ENCODE data around the gene FAM53B. TPM values are rescaled to one million over a fixed set of nuclear protein-coding genes. Genes with fewer than 3 reads are reported as not detected.

The FAM53B gene
- total RNA-seq, 1 donor = 12.7 TPM

- Histone ChIP-seq H3K4me3 (ENCODE audit: insufficient read depth, low read length) (no peak overlapping the region), H2AFZ (ENCODE audit: low read length) (no peak overlapping the region), H3K36me3 (ENCODE audit: insufficient read depth, low read length) (peaks cover 9% of the 10 kb centered on the region), H3K9me3 (ENCODE audit: low read depth, low read length) (no peaks in the 10 kb centered on the region), H3K4me2 (ENCODE audit: insufficient read depth, low read length) (no peak overlapping the region), H3K79me2 (ENCODE audit: insufficient read depth, low read length) (peaks cover 2% of the 10 kb centered on the region), H3K27me3 (ENCODE audit: insufficient read depth, low read length) (no peaks in the 10 kb centered on the region), H3K4me1 (ENCODE audit: insufficient read depth, low read length) (no peaks in the 10 kb centered on the region), H3K27ac (ENCODE audit: low read depth, low read length) (no peak overlapping the region), H4K20me1 (ENCODE audit: insufficient read depth, low read length) (no peaks in the 10 kb centered on the region)
- no peak for TF ChIP-seq CTCF (IDR thresholded peaks at IDR 0.05; ENCODE audit: extremely low read depth, low read depth, low read length)
- DNase-seq (ENCODE audit: insufficient read length, low spot score, missing footprints) = peak; percentile 23
These were observed 49.5 kb downstream of the FAM53B start for GRCh38 chr10:124694481-124695220.

GRCh38 chr10:124693801-124694416 is 50.3 kb downstream of the FAM53B start:
- no peaks in the 10 kb centered on the region for H4K20me1 ChIP-seq (ENCODE audit: insufficient read depth, low read length)
- peaks cover 12% of the 10 kb centered on the region for H3K36me3 ChIP-seq (ENCODE audit: insufficient read depth, low read length)
- H3K4me1 ChIP-seq (ENCODE audit: insufficient read depth, low read length) = no peaks in the 10 kb centered on the region
- H3K4me3 ChIP-seq (ENCODE audit: insufficient read depth, low read length) = no peak overlapping the region
- no peak overlapping the region for H2AFZ ChIP-seq (ENCODE audit: low read length)
- H3K4me2 ChIP-seq (ENCODE audit: insufficient read depth, low read length) = no peak overlapping the region
- H3K9me3 ChIP-seq (ENCODE audit: low read depth, low read length) = no peaks in the 10 kb centered on the region
- H3K79me2 ChIP-seq (ENCODE audit: insufficient read depth, low read length) = peaks cover 2% of the 10 kb centered on the region
- no peaks in the 10 kb centered on the region for H3K27me3 ChIP-seq (ENCODE audit: insufficient read depth, low read length)
- no peak overlapping the region for H3K27ac ChIP-seq (ENCODE audit: low read depth, low read length)
- no peak for TF ChIP-seq CTCF (IDR thresholded peaks at IDR 0.05; ENCODE audit: extremely low read depth, low read depth, low read length)
- peak; percentile 81 for DNase-seq (ENCODE audit: insufficient read length, low spot score, missing footprints)

GRCh38 chr10:124693396-124693795 is 50.8 kb downstream of the FAM53B start:
- no peaks in the 10 kb centered on the region for H3K9me3 ChIP-seq (ENCODE audit: low read depth, low read length)
- H3K4me3 ChIP-seq (ENCODE audit: insufficient read depth, low read length) = no peak overlapping the region
- DNase-seq (ENCODE audit: insufficient read length, low spot score, missing footprints) = no peak
- H3K79me2 ChIP-seq (ENCODE audit: insufficient read depth, low read length) = no peaks in the 10 kb centered on the region
- no peak overlapping the region for H2AFZ ChIP-seq (ENCODE audit: low read length)
- H3K27ac ChIP-seq (ENCODE audit: low read depth, low read length) = no peak overlapping the region
- H3K36me3 ChIP-seq (ENCODE audit: insufficient read depth, low read length) = peaks cover 12% of the 10 kb centered on the region
- no peak for TF ChIP-seq CTCF (IDR thresholded peaks at IDR 0.05; ENCODE audit: extremely low read depth, low read depth, low read length)
- H3K4me1 ChIP-seq (ENCODE audit: insufficient read depth, low read length) = no peaks in the 10 kb centered on the region
- no peak overlapping the region for H3K4me2 ChIP-seq (ENCODE audit: insufficient read depth, low read length)
- no peaks in the 10 kb centered on the region for H3K27me3 ChIP-seq (ENCODE audit: insufficient read depth, low read length)
- H4K20me1 ChIP-seq (ENCODE audit: insufficient read depth, low read length) = no peaks in the 10 kb centered on the region

GRCh38 chr10:124692100-124692446 is 52.1 kb downstream of the FAM53B start:
- Histone ChIP-seq H3K27me3 (ENCODE audit: insufficient read depth, low read length) (no peaks in the 10 kb centered on the region), H3K4me1 (ENCODE audit: insufficient read depth, low read length) (no peaks in the 10 kb centered on the region), H3K4me3 (ENCODE audit: insufficient read depth, low read length) (no peak overlapping the region), H3K4me2 (ENCODE audit: insufficient read depth, low read length) (no peak overlapping the region), H3K27ac (ENCODE audit: low read depth, low read length) (no peak overlapping the region), H3K9me3 (ENCODE audit: low read depth, low read length) (no peaks in the 10 kb centered on the region), H2AFZ (ENCODE audit: low read length) (no peak overlapping the region), H3K79me2 (ENCODE audit: insufficient read depth, low read length) (no peaks in the 10 kb centered on the region), H3K36me3 (ENCODE audit: insufficient read depth, low read length) (peaks cover 12% of the 10 kb centered on the region), H4K20me1 (ENCODE audit: insufficient read depth, low read length) (no peaks in the 10 kb centered on the region)
- DNase-seq (ENCODE audit: insufficient read length, low spot score, missing footprints) = peak; percentile 45
- TF ChIP-seq CTCF (IDR thresholded peaks at IDR 0.05; ENCODE audit: extremely low read depth, low read depth, low read length) = no peak
